Activated T-helper 9 cell treated with anti-CD3 and anti-CD28 coated beads, Interleukin-2, amount 50 U/mL, for 16 hours (primary cell): Measurements from ENCODE around the gene SYCP2L.

Experiments used
- DNase-seq: peaks from one replicate; pipeline ENCODE4 v3.0.0-alpha.2; 2020; ENCODE audit warnings: low read depth

The SYCP2L gene

GRCh38 chr6:11008821-11009220, 122.0 kb downstream of the SYCP2L start:
- no peak for DNase-seq

- DNase-seq: no peak
These were observed 122.5 kb downstream of the SYCP2L start for GRCh38 chr6:11009353-11009752.

- no peak for DNase-seq
These were observed 125.0 kb downstream of the SYCP2L start for GRCh38 chr6:11011787-11012234.

- DNase-seq: no peak
These were observed 125.5 kb downstream of the SYCP2L start for GRCh38 chr6:11012295-11012754.

GRCh38 chr6:11012976-11013720, 126.3 kb downstream of the SYCP2L start:
- no peak for DNase-seq

- no peak for DNase-seq
These were observed 126.8 kb downstream of the SYCP2L start for GRCh38 chr6:11013721-11014070.

GRCh38 chr6:11015102-11015501, 128.2 kb downstream of the SYCP2L start:
- no peak for DNase-seq

GRCh38 chr6:11016452-11016851, 129.6 kb downstream of the SYCP2L start:
- DNase-seq: no peak

GRCh38 chr6:11017090-11017489, 130.2 kb downstream of the SYCP2L start:
- DNase-seq: no peak

- DNase-seq: no peak
These were observed 131.4 kb downstream of the SYCP2L start for GRCh38 chr6:11018225-11018624.

GRCh38 chr6:11021003-11021402, 134.2 kb downstream of the SYCP2L start:
- no peak for DNase-seq

GRCh38 chr6:11021714-11022113, 134.9 kb downstream of the SYCP2L start:
- no peak for DNase-seq

- no peak for DNase-seq
These were observed 136.2 kb downstream of the SYCP2L start for GRCh38 chr6:11023032-11023431.
